GM23338 (cell line): ENCODE data around the gene RAB20. TPM values are rescaled to one million over a fixed set of nuclear protein-coding genes. Genes with fewer than 3 reads are reported as not detected.

Source experiments
- ATAC-seq: fragments of 200-7000 bp; cut with Tn5 transposase; 3 replicates; pipeline ENCODE4 v1.9.1; 2020
- DNase-seq: peaks from one replicate; pipeline ENCODE4 v3.0.0-alpha.2; 2015; ENCODE audit warnings: low spot score
- H2AFZ ChIP-seq: fragments of 200-600 bp; sonication (generic); 2 replicates; pipeline ENCODE4 v1.8.0; 2016; ENCODE audit warnings: antibody characterized with exemption, mild to moderate bottlenecking, moderate library complexity
- H3F3A ChIP-seq: fragments of 200-600 bp; sonication (generic); replicated peaks from 2 replicates; pipeline ENCODE4 v1.8.0; 2017; ENCODE audit warnings: antibody characterized with exemption, mixed run types, low read depth
- H3K27ac ChIP-seq: fragments of 200-600 bp; sonication (generic); 2 replicates; pipeline ENCODE4 v1.6.1; 2016; ENCODE audit warnings: low read depth
- H3K27me3 ChIP-seq: fragments of 200-600 bp; sonication (generic); 2 replicates; pipeline ENCODE4 v1.8.0; 2016; ENCODE audit warnings: mild to moderate bottlenecking, mixed run types, moderate library complexity; ENCODE audit not compliant: insufficient read depth
- H3K36me3 ChIP-seq: fragments of 200-600 bp; sonication (generic); 2 replicates; pipeline ENCODE4 v1.8.0; 2016; ENCODE audit warnings: mild to moderate bottlenecking; ENCODE audit not compliant: insufficient read depth
- H3K4me1 ChIP-seq: fragments of 200-600 bp; sonication (generic); 2 replicates; pipeline ENCODE4 v1.8.0; 2016; ENCODE audit warnings: mild to moderate bottlenecking, moderate library complexity; ENCODE audit not compliant: insufficient read depth
- H3K4me2 ChIP-seq: fragments of 200-600 bp; sonication (generic); 2 replicates; pipeline ENCODE4 v1.7.1; 2017; ENCODE audit warnings: mixed run types
- H3K4me3 ChIP-seq: fragments of 200-600 bp; sonication (generic); 2 replicates; pipeline ENCODE4 v1.6.1; 2016; ENCODE audit warnings: mixed run types
- H3K79me2 ChIP-seq: fragments of 200-600 bp; sonication (generic); replicated peaks from 2 replicates; pipeline ENCODE4 v1.8.0; 2017; ENCODE audit warnings: mild to moderate bottlenecking; ENCODE audit not compliant: insufficient read depth
- H3K9me2 ChIP-seq: fragments of 200-600 bp; sonication (generic); 2 replicates; pipeline ENCODE4 v1.8.0; 2017; ENCODE audit not compliant: insufficient read depth
- H4K20me1 ChIP-seq: fragments of 200-600 bp; sonication (generic); replicated peaks from 2 replicates; pipeline ENCODE4 v1.8.0; 2017; ENCODE audit warnings: mild to moderate bottlenecking; ENCODE audit not compliant: insufficient read depth
- H3K27ac Mint-ChIP-seq: 2 replicates; pipeline ENCODE4 v1.8.0; 2020; ENCODE audit warnings: inconsistent platforms, mild to moderate bottlenecking, moderate library complexity, mixed read lengths
- H3K27me3 Mint-ChIP-seq: 3 replicates; pipeline ENCODE4 v1.8.0; 2022; ENCODE audit warnings: low read depth, mild to moderate bottlenecking, moderate library complexity, mixed read lengths, inconsistent platforms; ENCODE audit not compliant: insufficient read depth, poor library complexity
- H3K36me3 Mint-ChIP-seq: 3 replicates; pipeline ENCODE4 v1.8.0; 2021; ENCODE audit warnings: low read depth, mild to moderate bottlenecking, inconsistent platforms, moderate library complexity, mixed read lengths
- H3K4me1 Mint-ChIP-seq: 3 replicates; pipeline ENCODE4 v1.8.0; 2020; ENCODE audit warnings: mild to moderate bottlenecking, inconsistent platforms, mixed read lengths
- H3K4me3 Mint-ChIP-seq: 3 replicates; pipeline ENCODE4 v1.8.0; 2021; ENCODE audit warnings: moderate library complexity, mild to moderate bottlenecking, inconsistent platforms, mixed read lengths
- H3K9me3 Mint-ChIP-seq: 3 replicates; pipeline ENCODE4 v1.8.0; 2020; ENCODE audit warnings: moderate library complexity, mild to moderate bottlenecking, inconsistent platforms, mixed read lengths
- EZH2 ChIP-seq: fragments of 200-600 bp; sonication (generic); IDR thresholded peaks from one replicate; pipeline ENCODE4 v1.8.0; 2017; ENCODE audit warnings: antibody characterized with exemption, mild to moderate bottlenecking, low read depth; ENCODE audit not compliant: unreplicated experiment
- EZH2phosphoT487 ChIP-seq: fragments of 200-600 bp; sonication (generic); IDR thresholded peaks from one replicate; pipeline ENCODE4 v1.8.1; 2018; ENCODE audit warnings: antibody characterized with exemption; ENCODE audit not compliant: unreplicated experiment
- JUNB ChIP-seq: IDR thresholded peaks from one replicate; pipeline ENCODE4 v1.6.1; 2016; ENCODE audit warnings: antibody characterized with exemption; ENCODE audit not compliant: unreplicated experiment
- NANOG ChIP-seq: IDR thresholded peaks from 2 replicates; pipeline ENCODE4 v1.6.1; 2016; ENCODE audit warnings: antibody characterized with exemption, borderline replicate concordance
- POLR2AphosphoS5 ChIP-seq: IDR thresholded peaks from 2 replicates; pipeline ENCODE4 v1.6.1; 2016; ENCODE audit warnings: antibody characterized with exemption, low read depth
- REST ChIP-seq: IDR thresholded peaks from one replicate; pipeline ENCODE4 v1.6.1; 2018; ENCODE audit warnings: antibody characterized with exemption; ENCODE audit not compliant: unreplicated experiment
- STAT1 ChIP-seq: IDR thresholded peaks from one replicate; pipeline ENCODE4 v1.6.1; 2016; ENCODE audit warnings: antibody characterized with exemption; ENCODE audit not compliant: unreplicated experiment
- ZNF114 ChIP-seq: fragments of 250-450 bp; sonication (Bioruptor Pico); IDR thresholded peaks from 2 replicates; pipeline ENCODE4 v1.5.0; 2020; ENCODE audit warnings: mild to moderate bottlenecking, moderate library complexity
- ZNF331 ChIP-seq: fragments of 250-450 bp; sonication (Bioruptor Pico); IDR thresholded peaks from 2 replicates; pipeline ENCODE4 v1.5.0; 2020; ENCODE audit warnings: low read depth, mild to moderate bottlenecking, moderate library complexity
- ZNF462 ChIP-seq: fragments of 250-450 bp; sonication (Bioruptor Pico); IDR thresholded peaks from 2 replicates; pipeline ENCODE4 v1.5.0; 2020; ENCODE audit warnings: mild to moderate bottlenecking, moderate library complexity
- polyA plus RNA-seq: library from polyadenylated mRNA; unstranded; fragments of >200 nt; fragmentation: Nextera tagmentation; extraction: Ambion mirVana; gene quantifications from 2 replicates; pipeline ENCODE4 v1.2.1, GENCODE V29; 2016
- total RNA-seq: library from RNA; depleted of rRNA; stranded (reverse); fragments of >200 nt; shearing (Covaris generic); gene quantifications from 2 replicates; pipeline ENCODE4 v1.2.3, GENCODE V29; 2014
- TF ChIP-seq, protein P1 (sequence below), 2 experiments: fragments of 200-600 bp in 1 of 2; sonication (generic) in 1 of 2; conservative IDR thresholded peaks; 2 replicates each; pipeline versions ENCODE4 v1.5.1 to v1.6.1; 2016 to 2017; ENCODE audit warnings: antibody characterized with exemption in 2 of 2, low read depth in 2 of 2, mild to moderate bottlenecking in 2 of 2, moderate library complexity in 1 of 2

RAB20 gene
- total and polyA plus RNA-seq, 2 experiments from 2014 or later = 12.3 to 26.6 TPM

DNA sequence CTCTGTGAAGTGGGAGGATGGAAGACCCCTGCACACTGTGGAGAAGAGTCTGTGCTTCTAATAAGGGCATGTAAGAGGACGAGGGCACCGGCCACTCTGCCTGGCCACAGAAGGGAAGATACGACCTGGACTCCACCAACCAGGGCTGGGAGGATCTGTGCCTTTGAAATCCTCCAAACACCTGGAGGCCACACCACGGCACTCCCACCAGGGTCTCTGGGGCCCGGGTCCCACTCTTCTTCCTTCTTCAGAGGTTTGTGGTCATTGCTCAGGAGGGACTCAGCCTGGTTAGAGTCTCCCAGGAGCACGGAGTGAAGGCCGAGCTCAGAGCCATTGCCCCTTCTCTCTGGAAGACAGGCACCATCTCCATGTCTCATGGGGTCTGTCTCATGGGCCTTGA, 42.0 kb downstream of the RAB20 start:
- H3K4me2 ChIP-seq = no peak overlapping the region
- ATAC-seq (no peak), DNase-seq (no peak)
- no peaks in the 10 kb centered on the region for H4K20me1 ChIP-seq
- no peaks in the 10 kb centered on the region for H3K36me3 Mint-ChIP-seq
- H3K27ac ChIP-seq = no peak overlapping the region
- peaks cover 10% of the 10 kb centered on the region for H3K4me1 Mint-ChIP-seq
- H3K27ac Mint-ChIP-seq = peak overlapping the region; percentile 40; the same call in 1 of the 2 replicates
- no peak overlapping the region for H2AFZ ChIP-seq
- no peak overlapping the region for H3K4me3 Mint-ChIP-seq
- no peaks in the 10 kb centered on the region for H3K27me3 ChIP-seq
- no peak overlapping the region for H3K4me3 ChIP-seq
- H3F3A ChIP-seq = no peaks in the 10 kb centered on the region
- H3K9me2 ChIP-seq = no peaks in the 10 kb centered on the region
- peaks cover 3% of the 10 kb centered on the region for H3K79me2 ChIP-seq
- TF ChIP-seq NANOG = no peak
- peaks cover 9% of the 10 kb centered on the region for H3K27me3 Mint-ChIP-seq
- no peaks in the 10 kb centered on the region for H3K9me3 Mint-ChIP-seq
- H3K4me1 ChIP-seq = no peaks in the 10 kb centered on the region
- H3K36me3 ChIP-seq = no peaks in the 10 kb centered on the region

- Mint-ChIP-seq H3K4me3 (no peak overlapping the region), H3K4me1 (peaks cover 7% of the 10 kb centered on the region), H3K27ac (no peak overlapping the region), H3K27me3 (peaks cover 10% of the 10 kb centered on the region), H3K36me3 (no peaks in the 10 kb centered on the region), H3K9me3 (no peaks in the 10 kb centered on the region)
- H3K36me3 ChIP-seq = no peaks in the 10 kb centered on the region
- no peak overlapping the region for H3K27ac ChIP-seq
- no peaks in the 10 kb centered on the region for H3F3A ChIP-seq
- DNase-seq (no peak), ATAC-seq (no peak)
- no peaks in the 10 kb centered on the region for H4K20me1 ChIP-seq
- no peak overlapping the region for H3K4me3 ChIP-seq
- no peaks in the 10 kb centered on the region for H3K4me1 ChIP-seq
- H3K79me2 ChIP-seq = no peaks in the 10 kb centered on the region; the same call in 1 of the 2 replicates
- no peaks in the 10 kb centered on the region for H3K27me3 ChIP-seq
- no peak overlapping the region for H3K4me2 ChIP-seq
- H3K9me2 ChIP-seq = no peaks in the 10 kb centered on the region
- no peak overlapping the region for H2AFZ ChIP-seq
- no peak for TF ChIP-seq ZNF114 (CRISPR knock-in tag)
- no peak for TF ChIP-seq ZNF462 (CRISPR knock-in tag)
- TF ChIP-seq, protein P1, sequence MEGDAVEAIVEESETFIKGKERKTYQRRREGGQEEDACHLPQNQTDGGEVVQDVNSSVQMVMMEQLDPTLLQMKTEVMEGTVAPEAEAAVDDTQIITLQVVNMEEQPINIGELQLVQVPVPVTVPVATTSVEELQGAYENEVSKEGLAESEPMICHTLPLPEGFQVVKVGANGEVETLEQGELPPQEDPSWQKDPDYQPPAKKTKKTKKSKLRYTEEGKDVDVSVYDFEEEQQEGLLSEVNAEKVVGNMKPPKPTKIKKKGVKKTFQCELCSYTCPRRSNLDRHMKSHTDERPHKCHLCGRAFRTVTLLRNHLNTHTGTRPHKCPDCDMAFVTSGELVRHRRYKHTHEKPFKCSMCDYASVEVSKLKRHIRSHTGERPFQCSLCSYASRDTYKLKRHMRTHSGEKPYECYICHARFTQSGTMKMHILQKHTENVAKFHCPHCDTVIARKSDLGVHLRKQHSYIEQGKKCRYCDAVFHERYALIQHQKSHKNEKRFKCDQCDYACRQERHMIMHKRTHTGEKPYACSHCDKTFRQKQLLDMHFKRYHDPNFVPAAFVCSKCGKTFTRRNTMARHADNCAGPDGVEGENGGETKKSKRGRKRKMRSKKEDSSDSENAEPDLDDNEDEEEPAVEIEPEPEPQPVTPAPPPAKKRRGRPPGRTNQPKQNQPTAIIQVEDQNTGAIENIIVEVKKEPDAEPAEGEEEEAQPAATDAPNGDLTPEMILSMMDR (conservative IDR thresholded peaks at IDR 0.05; ENCODE audit: low read depth in 2 of 2) = no peak
- TF ChIP-seq EZH2 = no peak
- no peak for TF ChIP-seq NANOG
- TF ChIP-seq EZH2phosphoT487 = no peak
- TF ChIP-seq JUNB = no peak
- TF ChIP-seq STAT1 = no peak
- TF ChIP-seq REST = no peak
- TF ChIP-seq POLR2AphosphoS5 = no peak
- no peak for TF ChIP-seq ZNF331
Observed at GRCh38 chr13:110519046-110519445, 42.5 kb downstream of the RAB20 start.
